Gastroesophageal sphincter (tissue), 4 donors: ENCODE results near the gene SMPDL3A. TPM values are rescaled to one million over a fixed set of nuclear protein-coding genes. Genes with fewer than 3 reads are reported as not detected.

Source experiments
- ATAC-seq: fragments of 150-250 bp; one replicate; pipeline ENCODE4 v1.9.1; 2016; ENCODE audit warnings: mild to moderate bottlenecking, moderate library complexity
- H3K27ac ChIP-seq, 4 donors: fragments of 200-600 bp; sonication (generic) in 3 of 4; 1 replicate in 3 of 4; 2 replicates in 1 of 4; pipeline ENCODE4 v1.5.1; 2016 to 2019
- H3K27me3 ChIP-seq: fragments of 200-600 bp; sonication (generic); one replicate; pipeline ENCODE4 v1.5.1; 2019
- H3K36me3 ChIP-seq, 2 donors: fragments of 200-600 bp; sonication (generic); one replicate each; pipeline ENCODE4 v1.5.1; 2019; ENCODE audit warnings: control low read depth in 1 of 2
- H3K4me1 ChIP-seq, 3 donors: fragments of 200-600 bp; sonication (generic); 1 replicate in 2 of 3; 2 replicates in 1 of 3; pipeline ENCODE4 v1.5.1; 2016 to 2019; ENCODE audit warnings: control low read depth in 2 of 3
- H3K4me3 ChIP-seq, 2 donors: fragments of 200-600 bp; sonication (generic); one replicate each; pipeline ENCODE4 v1.5.1; 2019; ENCODE audit warnings: mild to moderate bottlenecking in 1 of 2, moderate library complexity in 1 of 2
- H3K9me3 ChIP-seq, 3 donors: fragments of 200-600 bp; sonication (generic); one replicate each; pipeline ENCODE4 v1.5.1; 2017 to 2019; ENCODE audit warnings: control low read depth in 2 of 3
- EP300 ChIP-seq: sonication (generic); formaldehyde crosslinking; IDR thresholded peaks from one replicate; pipeline ENCODE4 v1.6.1; 2017; ENCODE audit warnings: antibody characterized with exemption, mild to moderate bottlenecking
- POLR2A ChIP-seq, 2 donors: fragments of 450-650 bp; IDR thresholded peaks; one replicate each; pipeline ENCODE4 v1.6.1; 2017; ENCODE audit warnings: antibody characterized with exemption in 2 of 2, mild to moderate bottlenecking in 2 of 2, moderate library complexity in 1 of 2
- POLR2AphosphoS5 ChIP-seq: sonication (generic); formaldehyde crosslinking; IDR thresholded peaks from one replicate; pipeline ENCODE4 v1.6.1; 2017; ENCODE audit warnings: antibody characterized with exemption
- WGBS, 2 donors: methylation state at CpG; one replicate each; pipeline ENCODE4 v1.1.5; 2018; ENCODE audit warnings: low coverage in 1 of 2; 5-methylcytosine and 5-hydroxymethylcytosine counted together
- total RNA-seq, 4 donors: library from RNA; depleted of rRNA; stranded (reverse); fragments of >200 nt; gene quantifications; one replicate each; pipeline ENCODE4 v1.1.0, GENCODE V29; 2016
- TF ChIP-seq, protein P1 (sequence below), 4 experiments: fragments of 200-600 bp in 2 of 4; fragments of 450-650 bp in 2 of 4; sonication (generic) in 1 of 4; IDR thresholded peaks; one replicate each; pipeline ENCODE4 v1.5.1; 2017 to 2019; ENCODE audit warnings: antibody characterized with exemption in 4 of 4, mild to moderate bottlenecking in 2 of 4, moderate library complexity in 2 of 4

The SMPDL3A gene
- total RNA-seq, 4 donors from 2014 or later = 6.5 to 11.5 (median 8.0) TPM

DNA sequence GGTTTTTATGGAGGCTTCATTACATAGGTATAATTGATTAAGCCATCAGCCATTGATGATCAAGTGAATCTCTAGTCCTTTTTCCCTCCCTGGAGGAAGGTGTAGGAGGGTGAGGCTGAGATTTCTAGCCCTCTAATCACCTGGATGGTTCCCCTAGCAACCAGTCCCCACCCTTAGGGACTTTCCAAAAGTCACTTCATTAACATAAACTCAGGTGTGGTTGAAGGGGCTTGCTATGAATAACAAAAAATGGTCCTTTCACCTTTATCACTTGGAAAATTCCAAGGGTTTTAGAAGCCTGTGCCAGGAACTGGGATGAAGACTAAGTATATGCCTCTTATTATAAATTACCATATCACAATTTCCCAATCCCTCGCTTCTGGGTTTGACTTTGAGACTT is 40.4 kb downstream of the SMPDL3A start:
- TF ChIP-seq EP300 (no peak), POLR2A (IDR thresholded peaks at IDR 0.05) (no peak), POLR2AphosphoS5 (no peak)
- TF ChIP-seq, protein P1, sequence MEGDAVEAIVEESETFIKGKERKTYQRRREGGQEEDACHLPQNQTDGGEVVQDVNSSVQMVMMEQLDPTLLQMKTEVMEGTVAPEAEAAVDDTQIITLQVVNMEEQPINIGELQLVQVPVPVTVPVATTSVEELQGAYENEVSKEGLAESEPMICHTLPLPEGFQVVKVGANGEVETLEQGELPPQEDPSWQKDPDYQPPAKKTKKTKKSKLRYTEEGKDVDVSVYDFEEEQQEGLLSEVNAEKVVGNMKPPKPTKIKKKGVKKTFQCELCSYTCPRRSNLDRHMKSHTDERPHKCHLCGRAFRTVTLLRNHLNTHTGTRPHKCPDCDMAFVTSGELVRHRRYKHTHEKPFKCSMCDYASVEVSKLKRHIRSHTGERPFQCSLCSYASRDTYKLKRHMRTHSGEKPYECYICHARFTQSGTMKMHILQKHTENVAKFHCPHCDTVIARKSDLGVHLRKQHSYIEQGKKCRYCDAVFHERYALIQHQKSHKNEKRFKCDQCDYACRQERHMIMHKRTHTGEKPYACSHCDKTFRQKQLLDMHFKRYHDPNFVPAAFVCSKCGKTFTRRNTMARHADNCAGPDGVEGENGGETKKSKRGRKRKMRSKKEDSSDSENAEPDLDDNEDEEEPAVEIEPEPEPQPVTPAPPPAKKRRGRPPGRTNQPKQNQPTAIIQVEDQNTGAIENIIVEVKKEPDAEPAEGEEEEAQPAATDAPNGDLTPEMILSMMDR (IDR thresholded peaks at IDR 0.05) = no peak
- no peak for ATAC-seq
- Histone ChIP-seq H3K36me3 (no peaks in the 10 kb centered on the region), H3K4me1 (no peaks in the 10 kb centered on the region), H3K9me3 (no peaks in the 10 kb centered on the region), H3K4me3 (no peak overlapping the region), H3K27ac (no peak overlapping the region), H3K27me3 (no peaks in the 10 kb centered on the region)
- 100% methylated on average over 1 of the region's 1 CpG; no CpG with 5 or more reads in 1 of the 2 donors for WGBS, 2 donors

DNA sequence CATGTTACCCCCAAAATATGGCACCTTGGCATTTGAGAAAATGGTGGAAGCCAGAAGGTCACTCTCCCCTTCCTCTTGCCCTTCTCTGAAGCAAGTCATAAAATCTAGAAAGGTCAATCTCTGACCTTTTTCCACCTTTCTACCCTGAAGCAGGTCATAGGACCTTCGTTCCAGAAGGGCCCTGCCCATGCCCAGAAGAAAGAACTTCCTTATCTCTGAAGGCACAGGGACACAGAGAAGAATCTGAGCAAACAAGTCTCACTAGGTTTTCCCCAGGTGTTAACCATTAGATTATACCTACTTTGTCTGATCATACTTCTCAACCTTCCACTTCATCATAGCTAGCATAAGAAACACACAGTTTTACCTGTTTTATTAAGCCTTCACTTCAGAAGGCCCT is 42.5 kb downstream of the SMPDL3A start:
- Histone ChIP-seq H3K36me3 (no peaks in the 10 kb centered on the region), H3K4me3 (no peak overlapping the region), H3K27ac (no peak overlapping the region), H3K4me1 (no peaks in the 10 kb centered on the region), H3K27me3 (no peaks in the 10 kb centered on the region), H3K9me3 (no peaks in the 10 kb centered on the region)
- TF ChIP-seq EP300 = no peak
- no peak for TF ChIP-seq POLR2A (IDR thresholded peaks at IDR 0.05)
- no peak for TF ChIP-seq POLR2AphosphoS5
- TF ChIP-seq, protein P1 (IDR thresholded peaks at IDR 0.05) = no peak
- no peak for ATAC-seq
- WGBS, 2 donors = 75 to 91% methylated on average over 1 of the region's 1 CpG

DNA sequence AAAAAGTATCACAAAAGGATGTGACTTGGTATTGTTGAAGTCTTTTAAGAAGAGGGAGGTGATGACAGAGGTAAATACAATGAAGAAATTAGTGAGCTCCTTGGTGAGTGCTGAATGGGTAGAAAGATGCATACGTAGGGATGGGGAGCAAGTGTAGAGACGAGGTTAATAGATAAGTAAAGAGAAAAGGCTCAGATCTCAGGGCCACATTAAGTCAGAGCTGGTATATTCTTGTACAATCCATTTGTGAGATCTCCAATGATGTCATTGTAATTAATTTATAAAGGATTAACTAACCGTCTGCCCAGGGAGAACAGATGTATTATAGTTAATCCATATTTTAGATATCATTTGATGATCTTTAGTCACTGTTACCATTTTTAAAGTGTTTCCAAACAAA is 43.4 kb downstream of the SMPDL3A start:
- H3K36me3 ChIP-seq = no peaks in the 10 kb centered on the region
- no peaks in the 10 kb centered on the region for H3K27me3 ChIP-seq
- no peak for ATAC-seq
- no peaks in the 10 kb centered on the region for H3K9me3 ChIP-seq
- TF ChIP-seq EP300 (no peak), POLR2AphosphoS5 (no peak), POLR2A (IDR thresholded peaks at IDR 0.05) (no peak)
- TF ChIP-seq, protein P1 (IDR thresholded peaks at IDR 0.05) = no peak
- WGBS, 2 donors = 59 to 66% methylated on average over 3 of the region's 3 CpGs
- no peak overlapping the region for H3K27ac ChIP-seq
- H3K4me3 ChIP-seq = no peak overlapping the region
- no peaks in the 10 kb centered on the region for H3K4me1 ChIP-seq

DNA sequence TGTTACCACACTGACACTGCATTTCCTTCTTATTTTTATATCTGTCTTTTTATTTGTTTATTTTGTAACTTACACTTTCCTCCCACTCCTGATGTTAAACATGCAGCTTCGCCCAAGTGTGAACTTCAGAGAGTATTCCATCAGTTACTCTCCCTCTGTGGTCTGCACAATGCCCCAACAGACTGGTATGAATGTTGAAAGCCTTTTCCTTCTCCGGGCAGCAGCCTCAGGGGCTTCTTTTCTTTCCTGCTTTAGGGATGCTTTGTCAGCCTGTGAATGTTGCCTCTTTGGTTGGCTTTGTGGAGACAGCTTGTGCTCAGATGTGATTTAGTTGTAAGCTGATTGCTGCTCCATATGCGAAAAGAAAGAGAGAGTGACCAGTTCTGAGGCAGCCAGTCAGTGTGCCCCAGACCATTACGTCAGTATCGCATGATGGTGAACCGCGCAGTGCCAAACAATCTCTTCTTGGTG is 44.0 kb downstream of the SMPDL3A start:
- WGBS, 2 donors = 81 to 83% methylated on average over 4 to 6 of the region's 7 CpGs
- no peaks in the 10 kb centered on the region for H3K27me3 ChIP-seq
- H3K27ac ChIP-seq = no peak overlapping the region
- no peak for ATAC-seq
- no peak overlapping the region for H3K4me3 ChIP-seq
- no peaks in the 10 kb centered on the region for H3K4me1 ChIP-seq
- TF ChIP-seq EP300 (no peak), POLR2AphosphoS5 (no peak), POLR2A (IDR thresholded peaks at IDR 0.05) (no peak)
- TF ChIP-seq, protein P1 (IDR thresholded peaks at IDR 0.05) = no peak
- H3K36me3 ChIP-seq = no peaks in the 10 kb centered on the region
- no peaks in the 10 kb centered on the region for H3K9me3 ChIP-seq

DNA sequence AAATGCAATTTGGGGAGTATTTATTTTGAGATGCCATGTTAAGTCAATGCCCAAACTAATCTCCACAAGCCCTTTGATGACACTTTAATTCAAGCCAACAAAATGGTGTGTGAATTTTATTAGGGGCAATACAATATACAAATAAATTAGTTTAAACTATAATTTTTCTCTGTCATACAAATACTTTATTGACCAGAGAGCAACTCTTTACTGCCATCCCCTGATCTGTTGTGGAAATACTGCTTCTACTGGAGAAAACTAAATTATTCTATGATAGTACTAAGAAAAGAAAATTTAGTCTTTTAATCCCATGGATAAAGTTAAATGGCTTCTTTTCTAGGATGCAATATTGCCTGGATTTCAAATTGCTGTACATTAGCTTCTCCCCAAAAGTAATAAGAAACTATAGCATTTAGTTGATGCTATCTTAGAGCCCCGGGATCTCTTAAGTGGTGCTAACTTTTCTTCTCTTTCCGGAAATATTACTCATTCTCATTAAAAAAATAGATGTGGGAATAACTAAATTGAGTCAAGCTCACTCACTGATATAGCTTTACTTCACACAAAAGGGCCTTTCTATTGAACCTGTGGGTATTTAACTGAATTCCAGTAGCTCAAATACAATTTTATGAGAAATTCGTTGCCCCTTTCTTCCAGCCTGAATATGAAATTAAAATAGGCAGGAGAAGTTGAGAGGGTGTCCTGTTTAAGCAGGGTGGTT is 49.2 kb downstream of the SMPDL3A start:
- H3K36me3 ChIP-seq = no peaks in the 10 kb centered on the region
- no peaks in the 10 kb centered on the region for H3K4me1 ChIP-seq
- no peak for ATAC-seq
- H3K27me3 ChIP-seq = no peaks in the 10 kb centered on the region
- no peak overlapping the region for H3K4me3 ChIP-seq
- TF ChIP-seq, protein P1 (IDR thresholded peaks at IDR 0.05) = peak in 2 of 4 experiments; percentile 14 to 16
- no peak for TF ChIP-seq POLR2A (IDR thresholded peaks at IDR 0.05)
- H3K27ac ChIP-seq = no peak overlapping the region
- H3K9me3 ChIP-seq = no peaks in the 10 kb centered on the region
- 76 to 90% methylated on average over 3 of the region's 3 CpGs for WGBS, 2 donors
